Measurements from ENCODE around the gene DAGLA. TPM values are rescaled to one million over a fixed set of nuclear protein-coding genes. Genes with fewer than 3 reads are reported as not detected.
A peak's percentile ranks its signal among the peaks of the same experiment; 100 is the strongest.

Gene DAGLA
- total RNA-seq, 1 experiment from 2014 or later = 3.1 TPM

DNA sequence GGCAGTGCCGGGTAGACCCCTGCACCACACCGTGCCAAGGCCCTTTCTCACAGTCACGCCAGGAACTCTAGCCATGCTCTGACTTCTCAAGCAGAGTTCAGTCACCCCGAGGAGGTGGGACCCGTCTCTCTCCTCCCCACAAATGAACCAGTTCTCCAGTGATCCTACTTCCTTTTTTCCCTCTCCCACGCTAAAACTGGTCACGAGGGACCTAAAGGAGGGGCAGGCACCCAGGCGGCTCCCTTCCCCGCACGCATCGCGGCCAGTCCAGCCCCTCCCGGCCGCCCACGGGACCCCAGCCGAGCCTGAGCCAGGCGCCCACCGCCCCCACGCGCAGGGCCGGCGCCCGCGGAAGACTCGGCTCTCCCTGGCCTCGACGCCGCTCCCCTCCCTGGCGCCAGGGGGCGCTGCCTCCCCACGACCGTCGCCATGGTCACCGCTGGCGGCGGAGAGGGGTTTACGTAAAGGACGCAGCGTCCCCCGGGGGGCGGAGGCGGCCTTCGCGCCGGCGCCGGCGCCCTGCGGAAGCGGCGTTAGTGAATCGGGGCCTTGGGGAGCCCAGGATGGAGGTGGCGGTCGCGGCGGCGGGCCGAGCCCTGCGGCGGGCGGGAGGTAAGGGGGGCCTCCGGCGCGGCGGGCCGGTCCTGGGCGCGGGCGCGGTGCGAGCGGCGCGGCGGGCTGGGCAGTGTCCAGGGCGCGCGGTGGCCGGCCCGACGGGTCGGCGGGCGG lies at the start of gene DAGLA (continued):
- TF ChIP-seq, protein P1, sequence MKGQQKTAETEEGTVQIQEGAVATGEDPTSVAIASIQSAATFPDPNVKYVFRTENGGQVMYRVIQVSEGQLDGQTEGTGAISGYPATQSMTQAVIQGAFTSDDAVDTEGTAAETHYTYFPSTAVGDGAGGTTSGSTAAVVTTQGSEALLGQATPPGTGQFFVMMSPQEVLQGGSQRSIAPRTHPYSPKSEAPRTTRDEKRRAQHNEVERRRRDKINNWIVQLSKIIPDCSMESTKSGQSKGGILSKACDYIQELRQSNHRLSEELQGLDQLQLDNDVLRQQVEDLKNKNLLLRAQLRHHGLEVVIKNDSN (CRISPR knock-in tag; IDR thresholded peaks at IDR 0.05) = no peak
- TF ChIP-seq SMAD4 (CRISPR knock-in tag; IDR thresholded peaks at IDR 0.05) (no peak), ZNF671 (CRISPR knock-in tag; IDR thresholded peaks at IDR 0.05) (no peak), GABPB1 (CRISPR knock-in tag; IDR thresholded peaks at IDR 0.05) (0 out of 2 replicates have a peak, but pooled peaks have one; percentile 19), NR1H2 (CRISPR knock-in tag; IDR thresholded peaks at IDR 0.05) (no peak), ZNF219 (CRISPR knock-in tag; IDR thresholded peaks at IDR 0.05; ENCODE audit: borderline replicate concordance) (no peak), CBFB (CRISPR knock-in tag; IDR thresholded peaks at IDR 0.05; ENCODE audit: low read depth) (no peak), ATF1 (CRISPR knock-in tag; IDR thresholded peaks at IDR 0.05) (no peak)
- TF ChIP-seq, protein P2, sequence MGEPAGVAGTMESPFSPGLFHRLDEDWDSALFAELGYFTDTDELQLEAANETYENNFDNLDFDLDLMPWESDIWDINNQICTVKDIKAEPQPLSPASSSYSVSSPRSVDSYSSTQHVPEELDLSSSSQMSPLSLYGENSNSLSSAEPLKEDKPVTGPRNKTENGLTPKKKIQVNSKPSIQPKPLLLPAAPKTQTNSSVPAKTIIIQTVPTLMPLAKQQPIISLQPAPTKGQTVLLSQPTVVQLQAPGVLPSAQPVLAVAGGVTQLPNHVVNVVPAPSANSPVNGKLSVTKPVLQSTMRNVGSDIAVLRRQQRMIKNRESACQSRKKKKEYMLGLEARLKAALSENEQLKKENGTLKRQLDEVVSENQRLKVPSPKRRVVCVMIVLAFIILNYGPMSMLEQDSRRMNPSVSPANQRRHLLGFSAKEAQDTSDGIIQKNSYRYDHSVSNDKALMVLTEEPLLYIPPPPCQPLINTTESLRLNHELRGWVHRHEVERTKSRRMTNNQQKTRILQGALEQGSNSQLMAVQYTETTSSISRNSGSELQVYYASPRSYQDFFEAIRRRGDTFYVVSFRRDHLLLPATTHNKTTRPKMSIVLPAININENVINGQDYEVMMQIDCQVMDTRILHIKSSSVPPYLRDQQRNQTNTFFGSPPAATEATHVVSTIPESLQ (CRISPR knock-in tag; IDR thresholded peaks at IDR 0.05) = no peak
- TF ChIP-seq, protein P3, sequence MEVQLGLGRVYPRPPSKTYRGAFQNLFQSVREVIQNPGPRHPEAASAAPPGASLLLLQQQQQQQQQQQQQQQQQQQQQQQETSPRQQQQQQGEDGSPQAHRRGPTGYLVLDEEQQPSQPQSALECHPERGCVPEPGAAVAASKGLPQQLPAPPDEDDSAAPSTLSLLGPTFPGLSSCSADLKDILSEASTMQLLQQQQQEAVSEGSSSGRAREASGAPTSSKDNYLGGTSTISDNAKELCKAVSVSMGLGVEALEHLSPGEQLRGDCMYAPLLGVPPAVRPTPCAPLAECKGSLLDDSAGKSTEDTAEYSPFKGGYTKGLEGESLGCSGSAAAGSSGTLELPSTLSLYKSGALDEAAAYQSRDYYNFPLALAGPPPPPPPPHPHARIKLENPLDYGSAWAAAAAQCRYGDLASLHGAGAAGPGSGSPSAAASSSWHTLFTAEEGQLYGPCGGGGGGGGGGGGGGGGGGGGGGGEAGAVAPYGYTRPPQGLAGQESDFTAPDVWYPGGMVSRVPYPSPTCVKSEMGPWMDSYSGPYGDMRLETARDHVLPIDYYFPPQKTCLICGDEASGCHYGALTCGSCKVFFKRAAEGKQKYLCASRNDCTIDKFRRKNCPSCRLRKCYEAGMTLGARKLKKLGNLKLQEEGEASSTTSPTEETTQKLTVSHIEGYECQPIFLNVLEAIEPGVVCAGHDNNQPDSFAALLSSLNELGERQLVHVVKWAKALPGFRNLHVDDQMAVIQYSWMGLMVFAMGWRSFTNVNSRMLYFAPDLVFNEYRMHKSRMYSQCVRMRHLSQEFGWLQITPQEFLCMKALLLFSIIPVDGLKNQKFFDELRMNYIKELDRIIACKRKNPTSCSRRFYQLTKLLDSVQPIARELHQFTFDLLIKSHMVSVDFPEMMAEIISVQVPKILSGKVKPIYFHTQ (CRISPR knock-in tag; IDR thresholded peaks at IDR 0.05) = no peak
- TF ChIP-seq, protein P4, sequence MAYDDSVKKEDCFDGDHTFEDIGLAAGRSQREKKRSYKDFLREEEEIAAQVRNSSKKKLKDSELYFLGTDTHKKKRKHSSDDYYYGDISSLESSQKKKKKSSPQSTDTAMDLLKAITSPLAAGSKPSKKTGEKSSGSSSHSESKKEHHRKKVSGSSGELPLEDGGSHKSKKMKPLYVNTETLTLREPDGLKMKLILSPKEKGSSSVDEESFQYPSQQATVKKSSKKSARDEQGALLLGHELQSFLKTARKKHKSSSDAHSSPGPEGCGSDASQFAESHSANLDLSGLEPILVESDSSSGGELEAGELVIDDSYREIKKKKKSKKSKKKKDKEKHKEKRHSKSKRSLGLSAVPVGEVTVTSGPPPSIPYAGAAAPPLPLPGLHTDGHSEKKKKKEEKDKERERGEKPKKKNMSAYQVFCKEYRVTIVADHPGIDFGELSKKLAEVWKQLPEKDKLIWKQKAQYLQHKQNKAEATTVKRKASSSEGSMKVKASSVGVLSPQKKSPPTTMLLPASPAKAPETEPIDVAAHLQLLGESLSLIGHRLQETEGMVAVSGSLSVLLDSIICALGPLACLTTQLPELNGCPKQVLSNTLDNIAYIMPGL (CRISPR knock-in tag; IDR thresholded peaks at IDR 0.05) = peak; percentile 71

DNA sequence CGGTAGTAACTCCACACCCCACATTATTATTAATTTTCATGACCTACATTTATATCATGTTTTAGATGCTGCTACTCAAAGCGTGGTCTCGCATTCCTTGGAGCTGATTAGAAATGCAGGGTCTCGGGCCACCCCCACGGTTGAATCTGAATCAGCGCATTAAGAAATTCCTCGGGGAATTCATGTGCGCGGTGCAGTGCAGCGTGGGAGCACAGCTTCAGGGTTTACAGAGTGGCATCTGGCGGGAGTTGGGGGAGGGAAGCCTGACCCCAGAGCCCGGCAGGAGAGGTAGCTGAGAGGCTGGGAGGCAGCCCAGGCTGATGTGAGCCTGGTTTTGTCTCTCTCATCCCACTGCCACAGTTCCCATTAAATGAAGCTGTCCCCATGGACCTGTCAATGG lies 48.1 kb upstream of the DAGLA start:
- CTCF ChIA-PET = interaction anchor here (0.6 to 1.9 kb wide), 9 partner anchors 12 to 186 kb away, joined by 3 to 8 read pairs (median 4); no protein-coding TSS in a partner anchor
- POLR2A ChIA-PET = no interaction called here

DNA sequence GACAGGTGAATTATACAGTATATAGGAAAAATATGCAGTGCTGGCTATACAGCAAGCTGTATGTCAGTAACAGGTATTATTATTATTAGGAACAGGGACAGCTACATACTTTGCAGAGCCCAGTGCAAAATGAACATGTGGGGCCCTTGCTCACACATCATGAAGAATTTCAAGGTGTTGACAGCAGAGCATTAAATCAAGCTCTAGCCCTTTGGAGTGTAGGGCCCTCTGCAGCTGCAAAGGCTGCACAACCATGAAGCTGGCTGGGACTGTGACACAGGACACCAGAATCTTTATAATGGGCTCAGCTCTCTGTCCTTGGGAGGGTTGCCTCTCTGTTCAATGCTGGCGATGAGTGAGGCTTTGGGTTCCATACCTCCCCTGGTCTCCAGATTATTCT lies 44.9 kb upstream of the DAGLA start:
- no peak for TF ChIP-seq GTF2I (CRISPR knock-in tag; conservative IDR thresholded peaks at IDR 0.05)
- no peak for TF ChIP-seq GRHL2 (CRISPR knock-in tag; IDR thresholded peaks at IDR 0.05; ENCODE audit: insufficient replicate concordance, severe bottlenecking)
- TF ChIP-seq ZNF416 (CRISPR knock-in tag; IDR thresholded peaks at IDR 0.05) = no peak
- TF ChIP-seq ETV6 (CRISPR knock-in tag; IDR thresholded peaks at IDR 0.05) = no peak
- H3K9me3 Mint-ChIP-seq = no peaks in the 10 kb centered on the region
- no peak overlapping the region for H3K27ac Mint-ChIP-seq
- DNase-seq (ENCODE audit: low spot score) (no peak), ATAC-seq (no peak)
- POLR2A ChIA-PET = interaction anchor here (1.7 kb wide), 1 partner anchor 47 kb away, joined by 3 read pairs; no protein-coding TSS in a partner anchor
- H3K4me3 Mint-ChIP-seq = no peak overlapping the region
- H3K36me3 Mint-ChIP-seq = no peaks in the 10 kb centered on the region
- H3K4me1 Mint-ChIP-seq = peaks cover 13% of the 10 kb centered on the region
- CTCF ChIA-PET = interaction anchor here (0.7 to 1.8 kb wide), 7 partner anchors 36 to 189 kb away, joined by 3 to 7 read pairs (median 5); partner anchors contain the start of gene SYT7
- H3K27me3 Mint-ChIP-seq (ENCODE audit: low read depth) = no peaks in the 10 kb centered on the region

More for the DNA sequence above, 48.1 kb upstream of the DAGLA start:
- no peaks in the 10 kb centered on the region for H3K36me3 Mint-ChIP-seq
- H3K9me3 Mint-ChIP-seq = no peaks in the 10 kb centered on the region
- peaks cover 31% of the 10 kb centered on the region for H3K4me1 Mint-ChIP-seq
- ATAC-seq = peak; percentile 10
- H3K27me3 Mint-ChIP-seq (ENCODE audit: low read depth) = no peaks in the 10 kb centered on the region
- TF ChIP-seq ZBTB21 (CRISPR knock-in tag; IDR thresholded peaks at IDR 0.05; ENCODE audit: borderline replicate concordance) (no peak), FOXJ3 (CRISPR knock-in tag; IDR thresholded peaks at IDR 0.05; ENCODE audit: borderline replicate concordance) (no peak)
- no peak for DNase-seq (ENCODE audit: low spot score)
- H3K27ac Mint-ChIP-seq = no peak overlapping the region
- no peak overlapping the region for H3K4me3 Mint-ChIP-seq

Data from WTC11 (cell line).